ENCODE data around the gene TMEM117.

Gene TMEM117

GRCh38 chr12:44294649-44295048 lies 458.8 kb downstream of the TMEM117 start:
- no peak overlapping the region for H3K9ac ChIP-seq (ENCODE audit: low read depth, low read length)
- H3K27ac ChIP-seq (ENCODE audit: low read length) = no peak overlapping the region
- H3K4me3 ChIP-seq (ENCODE audit: low read length) = no peak overlapping the region
- H3K27me3 ChIP-seq (ENCODE audit: insufficient read depth, low read length) = no peaks in the 10 kb centered on the region
- H3K9me3 ChIP-seq (ENCODE audit: insufficient read depth, low read depth, low read length) = no peaks in the 10 kb centered on the region
- peaks cover 4% of the 10 kb centered on the region; the same call in 1 of the 2 replicates for H3K4me1 ChIP-seq (ENCODE audit: insufficient read depth, low read length)
- no peaks in the 10 kb centered on the region for H3K36me3 ChIP-seq (ENCODE audit: insufficient read depth, low read depth, low read length)

GRCh38 chr12:44295958-44296623 lies 460.2 kb downstream of the TMEM117 start:
- Histone ChIP-seq H3K4me1 (ENCODE audit: insufficient read depth, low read length) (peaks cover 11% of the 10 kb centered on the region; the same call in 1 of the 2 replicates), H3K9ac (ENCODE audit: low read depth, low read length) (no peak overlapping the region), H3K27ac (ENCODE audit: low read length) (no peak overlapping the region), H3K27me3 (ENCODE audit: insufficient read depth, low read length) (no peaks in the 10 kb centered on the region), H3K9me3 (ENCODE audit: insufficient read depth, low read depth, low read length) (no peaks in the 10 kb centered on the region), H3K4me3 (ENCODE audit: low read length) (no peak overlapping the region), H3K36me3 (ENCODE audit: insufficient read depth, low read depth, low read length) (no peaks in the 10 kb centered on the region)

- Histone ChIP-seq H3K36me3 (ENCODE audit: insufficient read depth, low read depth, low read length) (no peaks in the 10 kb centered on the region), H3K9me3 (ENCODE audit: insufficient read depth, low read depth, low read length) (no peaks in the 10 kb centered on the region), H3K9ac (ENCODE audit: low read depth, low read length) (no peak overlapping the region), H3K27ac (ENCODE audit: low read length) (no peak overlapping the region), H3K4me3 (ENCODE audit: low read length) (no peak overlapping the region), H3K4me1 (ENCODE audit: insufficient read depth, low read length) (peaks cover 11% of the 10 kb centered on the region; the same call in 1 of the 2 replicates), H3K27me3 (ENCODE audit: insufficient read depth, low read length) (no peaks in the 10 kb centered on the region)
These were observed 460.8 kb downstream of the TMEM117 start for GRCh38 chr12:44296624-44297197.

- Histone ChIP-seq H3K4me1 (ENCODE audit: insufficient read depth, low read length) (peaks cover 11% of the 10 kb centered on the region; the same call in 1 of the 2 replicates), H3K9me3 (ENCODE audit: insufficient read depth, low read depth, low read length) (no peaks in the 10 kb centered on the region), H3K27ac (ENCODE audit: low read length) (no peak overlapping the region)
These were observed 463.6 kb downstream of the TMEM117 start for GRCh38 chr12:44299524-44299923.

GRCh38 chr12:44307506-44308168 lies 471.8 kb downstream of the TMEM117 start:
- H3K27ac ChIP-seq (ENCODE audit: low read length) = no peak overlapping the region
- H3K36me3 ChIP-seq (ENCODE audit: insufficient read depth, low read depth, low read length) = no peaks in the 10 kb centered on the region
- H3K9me3 ChIP-seq (ENCODE audit: insufficient read depth, low read depth, low read length) = peaks cover 7% of the 10 kb centered on the region
- H3K9ac ChIP-seq (ENCODE audit: low read depth, low read length) = no peak overlapping the region
- no peaks in the 10 kb centered on the region for H3K4me1 ChIP-seq (ENCODE audit: insufficient read depth, low read length)
- no peak overlapping the region for H3K4me3 ChIP-seq (ENCODE audit: low read length)
- no peaks in the 10 kb centered on the region for H3K27me3 ChIP-seq (ENCODE audit: insufficient read depth, low read length)

More at GRCh38 chr12:44299524-44299923, 463.6 kb downstream of the TMEM117 start:
- peak overlapping the region; percentile 1; the same call in 1 of the 2 replicates for H3K9ac ChIP-seq (ENCODE audit: low read depth, low read length)
- H3K36me3 ChIP-seq (ENCODE audit: insufficient read depth, low read depth, low read length) = no peaks in the 10 kb centered on the region
- no peaks in the 10 kb centered on the region for H3K27me3 ChIP-seq (ENCODE audit: insufficient read depth, low read length)
- no peak overlapping the region for H3K4me3 ChIP-seq (ENCODE audit: low read length)

- Histone ChIP-seq H3K9ac (ENCODE audit: low read depth, low read length) (no peak overlapping the region), H3K27ac (ENCODE audit: low read length) (no peak overlapping the region), H3K36me3 (ENCODE audit: insufficient read depth, low read depth, low read length) (no peaks in the 10 kb centered on the region), H3K9me3 (ENCODE audit: insufficient read depth, low read depth, low read length) (no peaks in the 10 kb centered on the region), H3K4me1 (ENCODE audit: insufficient read depth, low read length) (no peaks in the 10 kb centered on the region), H3K27me3 (ENCODE audit: insufficient read depth, low read length) (no peaks in the 10 kb centered on the region), H3K4me3 (ENCODE audit: low read length) (no peak overlapping the region)
These were observed 477.3 kb downstream of the TMEM117 start for GRCh38 chr12:44313188-44313587.

GRCh38 chr12:44314007-44314500 lies 478.2 kb downstream of the TMEM117 start:
- no peaks in the 10 kb centered on the region for H3K9me3 ChIP-seq (ENCODE audit: insufficient read depth, low read depth, low read length)
- H3K27me3 ChIP-seq (ENCODE audit: insufficient read depth, low read length) = no peaks in the 10 kb centered on the region
- H3K9ac ChIP-seq (ENCODE audit: low read depth, low read length) = no peak overlapping the region
- H3K4me3 ChIP-seq (ENCODE audit: low read length) = no peak overlapping the region
- H3K36me3 ChIP-seq (ENCODE audit: insufficient read depth, low read depth, low read length) = no peaks in the 10 kb centered on the region
- no peak overlapping the region for H3K27ac ChIP-seq (ENCODE audit: low read length)
- no peaks in the 10 kb centered on the region for H3K4me1 ChIP-seq (ENCODE audit: insufficient read depth, low read length)

GRCh38 chr12:44317651-44318126 lies 481.8 kb downstream of the TMEM117 start:
- H3K27ac ChIP-seq (ENCODE audit: low read length) = no peak overlapping the region
- H3K36me3 ChIP-seq (ENCODE audit: insufficient read depth, low read depth, low read length) = no peaks in the 10 kb centered on the region
- H3K9ac ChIP-seq (ENCODE audit: low read depth, low read length) = no peak overlapping the region
- no peaks in the 10 kb centered on the region for H3K4me1 ChIP-seq (ENCODE audit: insufficient read depth, low read length)
- H3K4me3 ChIP-seq (ENCODE audit: low read length) = no peak overlapping the region
- H3K9me3 ChIP-seq (ENCODE audit: insufficient read depth, low read depth, low read length) = no peaks in the 10 kb centered on the region
- no peaks in the 10 kb centered on the region for H3K27me3 ChIP-seq (ENCODE audit: insufficient read depth, low read length)

- Histone ChIP-seq H3K9me3 (ENCODE audit: insufficient read depth, low read depth, low read length) (no peaks in the 10 kb centered on the region), H3K4me3 (ENCODE audit: low read length) (no peak overlapping the region), H3K27me3 (ENCODE audit: insufficient read depth, low read length) (no peaks in the 10 kb centered on the region), H3K4me1 (ENCODE audit: insufficient read depth, low read length) (no peaks in the 10 kb centered on the region), H3K27ac (ENCODE audit: low read length) (no peak overlapping the region), H3K36me3 (ENCODE audit: insufficient read depth, low read depth, low read length) (no peaks in the 10 kb centered on the region), H3K9ac (ENCODE audit: low read depth, low read length) (no peak overlapping the region)
These were observed 495.4 kb downstream of the TMEM117 start for GRCh38 chr12:44331269-44331668.

- Histone ChIP-seq H3K36me3 (ENCODE audit: insufficient read depth, low read depth, low read length) (no peaks in the 10 kb centered on the region), H3K9me3 (ENCODE audit: insufficient read depth, low read depth, low read length) (no peaks in the 10 kb centered on the region), H3K27me3 (ENCODE audit: insufficient read depth, low read length) (no peaks in the 10 kb centered on the region), H3K4me3 (ENCODE audit: low read length) (no peak overlapping the region), H3K27ac (ENCODE audit: low read length) (no peak overlapping the region), H3K4me1 (ENCODE audit: insufficient read depth, low read length) (no peaks in the 10 kb centered on the region), H3K9ac (ENCODE audit: low read depth, low read length) (no peak overlapping the region)
These were observed 498.5 kb downstream of the TMEM117 start for GRCh38 chr12:44334347-44334746.

- Histone ChIP-seq H3K9me3 (ENCODE audit: insufficient read depth, low read depth, low read length) (no peaks in the 10 kb centered on the region), H3K9ac (ENCODE audit: low read depth, low read length) (no peak overlapping the region), H3K27ac (ENCODE audit: low read length) (no peak overlapping the region), H3K4me3 (ENCODE audit: low read length) (no peak overlapping the region), H3K36me3 (ENCODE audit: insufficient read depth, low read depth, low read length) (no peaks in the 10 kb centered on the region), H3K27me3 (ENCODE audit: insufficient read depth, low read length) (no peaks in the 10 kb centered on the region), H3K4me1 (ENCODE audit: insufficient read depth, low read length) (no peaks in the 10 kb centered on the region)
These were observed 499.1 kb downstream of the TMEM117 start for GRCh38 chr12:44335030-44335429.

Measured in iPS-20b (cell line).